ENCODE results near the gene DLGAP1.

DNA sequence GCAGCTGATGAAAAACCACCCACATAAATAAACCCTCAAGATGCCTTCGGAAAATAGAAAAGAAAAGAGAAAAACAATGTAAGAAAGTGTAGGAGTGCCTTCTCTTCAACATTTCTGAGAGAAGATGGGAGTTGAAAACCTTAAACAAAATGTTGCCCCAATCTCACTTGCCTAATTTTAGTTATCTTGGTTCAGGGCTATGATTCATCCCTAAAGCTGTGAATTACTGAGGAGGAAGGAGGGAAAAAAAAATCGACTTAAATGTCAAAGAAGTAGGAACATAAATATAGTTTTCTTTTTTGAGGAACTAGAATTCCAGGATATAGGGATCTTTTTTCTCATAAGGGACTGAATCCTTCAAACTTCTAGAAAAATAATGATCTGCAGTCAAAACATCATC lies 644.8 kb downstream of the DLGAP1 start:
- TF ChIP-seq, protein P1, sequence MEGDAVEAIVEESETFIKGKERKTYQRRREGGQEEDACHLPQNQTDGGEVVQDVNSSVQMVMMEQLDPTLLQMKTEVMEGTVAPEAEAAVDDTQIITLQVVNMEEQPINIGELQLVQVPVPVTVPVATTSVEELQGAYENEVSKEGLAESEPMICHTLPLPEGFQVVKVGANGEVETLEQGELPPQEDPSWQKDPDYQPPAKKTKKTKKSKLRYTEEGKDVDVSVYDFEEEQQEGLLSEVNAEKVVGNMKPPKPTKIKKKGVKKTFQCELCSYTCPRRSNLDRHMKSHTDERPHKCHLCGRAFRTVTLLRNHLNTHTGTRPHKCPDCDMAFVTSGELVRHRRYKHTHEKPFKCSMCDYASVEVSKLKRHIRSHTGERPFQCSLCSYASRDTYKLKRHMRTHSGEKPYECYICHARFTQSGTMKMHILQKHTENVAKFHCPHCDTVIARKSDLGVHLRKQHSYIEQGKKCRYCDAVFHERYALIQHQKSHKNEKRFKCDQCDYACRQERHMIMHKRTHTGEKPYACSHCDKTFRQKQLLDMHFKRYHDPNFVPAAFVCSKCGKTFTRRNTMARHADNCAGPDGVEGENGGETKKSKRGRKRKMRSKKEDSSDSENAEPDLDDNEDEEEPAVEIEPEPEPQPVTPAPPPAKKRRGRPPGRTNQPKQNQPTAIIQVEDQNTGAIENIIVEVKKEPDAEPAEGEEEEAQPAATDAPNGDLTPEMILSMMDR (IDR thresholded peaks at IDR 0.05) = no peak
- TF ChIP-seq ZFX (IDR thresholded peaks at IDR 0.05; ENCODE audit: borderline replicate concordance) = no peak
